Activated CD8-positive, alpha-beta T cell treated with anti-CD3 and anti-CD28 coated beads for 36 hours (primary cell): Measurements from ENCODE around the gene WLS. TPM values are rescaled to one million over a fixed set of nuclear protein-coding genes. Genes with fewer than 3 reads are reported as not detected.

Experiments used
- ATAC-seq: fragments of 200-7000 bp; cut with Tn5 transposase; one replicate; pipeline ENCODE4 v1.10.0; 2021; ENCODE audit warnings: mild to moderate bottlenecking, moderate library complexity
- CTCF ChIA-PET: fragments of 350-600 bp; sonication (Branson Sonifier 250); formaldehyde crosslinking; loops from one replicate; lab custom pipeline; 2021; ENCODE audit warnings: antibody characterized with exemption; lab: Charles Lee
- POLR2A ChIA-PET: fragments of 350-600 bp; sonication (Branson Sonifier 250); formaldehyde crosslinking; loops from one replicate; lab custom pipeline; 2021; ENCODE audit warnings: antibody characterized with exemption; lab: Charles Lee
- DNase-seq: peaks from one replicate; pipeline ENCODE4 v3.0.0-alpha.2; 2020
- H3K27ac Mint-ChIP-seq: one replicate; pipeline ENCODE4 v1.8.0; 2021; ENCODE audit warnings: mild to moderate bottlenecking, mixed read lengths
- H3K27me3 Mint-ChIP-seq: one replicate; pipeline ENCODE4 v1.8.0; 2021; ENCODE audit warnings: mixed read lengths
- H3K36me3 Mint-ChIP-seq: one replicate; pipeline ENCODE4 v1.8.0; 2021; ENCODE audit warnings: low read depth, mixed read lengths
- H3K4me1 Mint-ChIP-seq: one replicate; pipeline ENCODE4 v1.8.0; 2021; ENCODE audit warnings: low read depth, mixed read lengths
- H3K4me3 Mint-ChIP-seq: one replicate; pipeline ENCODE4 v1.8.0; 2021; ENCODE audit warnings: mild to moderate bottlenecking, moderate library complexity, mixed read lengths
- H3K9me3 Mint-ChIP-seq: one replicate; pipeline ENCODE4 v1.8.0; 2021; ENCODE audit warnings: mixed read lengths
- intact Hi-C: fragments of 100-400 bp; cut with micrococcal nuclease; formaldehyde crosslinking; loops from one replicate; pipeline ENCODE4 v1.10.0; 2022
- total RNA-seq, 2 experiments: library from RNA; stranded (reverse); gene quantifications; one replicate each; pipeline ENCODE4 v1.2.3, GENCODE V29; 2021
- TF ChIP-seq, protein P1 (sequence below): fragments of 200-600 bp; IDR thresholded peaks from one replicate; pipeline ENCODE4 v1.8.0; 2022; ENCODE audit warnings: antibody characterized with exemption, mild to moderate bottlenecking

WLS gene
- total RNA-seq, 2 experiments from 2014 or later = not detected

DNA sequence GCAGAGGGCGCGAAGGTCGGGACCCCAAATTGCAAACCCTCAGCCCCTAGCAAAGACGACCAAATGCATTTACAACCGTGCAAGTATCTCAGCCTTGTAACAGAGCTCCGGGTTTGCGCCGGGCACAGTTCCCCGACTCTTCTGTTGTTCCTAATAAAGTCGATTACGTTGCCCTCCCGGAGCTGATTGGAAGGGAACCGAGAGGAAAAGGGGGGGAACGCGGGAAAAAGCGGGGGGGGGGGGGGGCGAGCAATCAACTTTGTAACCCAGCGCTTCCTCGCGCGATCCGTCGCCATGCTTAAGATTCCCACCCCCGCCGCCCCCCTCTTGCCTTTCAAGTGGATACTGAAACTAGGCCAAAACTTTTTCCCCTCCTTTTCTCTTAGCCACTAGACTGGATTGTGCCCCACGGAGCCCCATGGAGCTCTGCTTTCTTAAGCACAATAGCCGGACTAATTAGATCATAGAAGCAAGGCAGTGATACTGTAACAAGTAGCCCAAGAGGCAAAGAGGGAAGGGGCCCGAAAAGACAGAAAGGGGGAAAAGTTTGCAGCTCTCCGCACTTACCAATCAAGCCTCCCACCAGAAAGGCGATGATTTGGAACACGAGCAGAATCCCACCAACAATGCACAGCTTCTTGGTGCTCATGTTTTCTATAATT lies 565 bp downstream of the WLS start:
- Mint-ChIP-seq H3K36me3 (no peaks in the 10 kb centered on the region), H3K4me1 (peaks cover 11% of the 10 kb centered on the region), H3K27ac (no peak overlapping the region), H3K27me3 (peaks cover 57% of the 10 kb centered on the region), H3K4me3 (no peak overlapping the region), H3K9me3 (no peaks in the 10 kb centered on the region)
- ChIA-PET POLR2A (interaction anchor here (0.6 kb wide), 2 partner anchors 265 to 659 kb away, joined by 4 to 5 read pairs; no protein-coding TSS in a partner anchor), CTCF (no interaction called here)
- DNase-seq (no peak), ATAC-seq (no peak)
- intact Hi-C loops = no loop called here
- TF ChIP-seq, protein P1, sequence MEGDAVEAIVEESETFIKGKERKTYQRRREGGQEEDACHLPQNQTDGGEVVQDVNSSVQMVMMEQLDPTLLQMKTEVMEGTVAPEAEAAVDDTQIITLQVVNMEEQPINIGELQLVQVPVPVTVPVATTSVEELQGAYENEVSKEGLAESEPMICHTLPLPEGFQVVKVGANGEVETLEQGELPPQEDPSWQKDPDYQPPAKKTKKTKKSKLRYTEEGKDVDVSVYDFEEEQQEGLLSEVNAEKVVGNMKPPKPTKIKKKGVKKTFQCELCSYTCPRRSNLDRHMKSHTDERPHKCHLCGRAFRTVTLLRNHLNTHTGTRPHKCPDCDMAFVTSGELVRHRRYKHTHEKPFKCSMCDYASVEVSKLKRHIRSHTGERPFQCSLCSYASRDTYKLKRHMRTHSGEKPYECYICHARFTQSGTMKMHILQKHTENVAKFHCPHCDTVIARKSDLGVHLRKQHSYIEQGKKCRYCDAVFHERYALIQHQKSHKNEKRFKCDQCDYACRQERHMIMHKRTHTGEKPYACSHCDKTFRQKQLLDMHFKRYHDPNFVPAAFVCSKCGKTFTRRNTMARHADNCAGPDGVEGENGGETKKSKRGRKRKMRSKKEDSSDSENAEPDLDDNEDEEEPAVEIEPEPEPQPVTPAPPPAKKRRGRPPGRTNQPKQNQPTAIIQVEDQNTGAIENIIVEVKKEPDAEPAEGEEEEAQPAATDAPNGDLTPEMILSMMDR = no peak

DNA sequence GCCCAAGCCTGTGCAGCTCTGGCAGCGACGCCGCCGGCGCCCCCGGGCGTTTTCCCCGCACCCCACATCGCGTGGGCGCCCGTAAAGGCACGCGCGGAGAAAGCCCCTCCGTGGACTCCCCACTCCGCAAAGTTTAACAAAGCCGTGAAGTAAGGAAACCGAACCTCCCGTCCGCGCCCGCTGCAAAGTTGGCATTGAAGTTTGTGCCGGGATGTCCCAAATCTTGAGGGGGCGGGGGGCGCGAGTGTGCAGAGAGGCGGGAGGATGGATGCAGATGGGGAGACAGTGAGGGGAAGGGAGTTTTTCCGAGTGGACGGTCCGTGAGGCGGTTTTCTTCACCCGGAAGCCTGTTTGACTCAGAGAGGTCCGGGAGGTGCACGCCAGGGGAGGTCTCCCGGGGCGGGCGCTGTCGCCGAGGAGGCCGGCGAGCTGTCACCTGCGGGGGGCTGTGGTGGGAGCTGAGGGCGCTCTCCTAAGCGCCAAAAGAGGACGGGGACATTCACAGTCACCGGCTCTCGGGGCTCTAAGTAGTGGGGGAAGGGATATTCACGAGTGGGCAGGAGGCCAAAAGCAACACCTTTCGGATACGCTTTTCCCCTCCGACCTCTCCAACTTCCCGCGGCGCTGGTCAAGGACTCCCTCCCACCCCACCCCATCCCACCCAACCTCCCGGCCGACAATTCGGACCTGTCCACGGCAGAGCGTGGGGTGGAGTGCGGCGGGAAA lies 1.3 kb downstream of the WLS start:
- H3K27me3 Mint-ChIP-seq = peaks cover 60% of the 10 kb centered on the region
- H3K27ac Mint-ChIP-seq = no peak overlapping the region
- no peaks in the 10 kb centered on the region for H3K9me3 Mint-ChIP-seq
- intact Hi-C loops = no loop called here
- no peak for ATAC-seq
- ChIA-PET CTCF (no interaction called here), POLR2A (interaction anchor here (0.6 kb wide), 1 partner anchor 266 kb away, joined by 4 read pairs; no protein-coding TSS in a partner anchor)
- peaks cover 11% of the 10 kb centered on the region for H3K4me1 Mint-ChIP-seq
- H3K4me3 Mint-ChIP-seq = no peak overlapping the region
- no peak for DNase-seq
- H3K36me3 Mint-ChIP-seq = no peaks in the 10 kb centered on the region
- TF ChIP-seq, protein P1 = no peak

DNA sequence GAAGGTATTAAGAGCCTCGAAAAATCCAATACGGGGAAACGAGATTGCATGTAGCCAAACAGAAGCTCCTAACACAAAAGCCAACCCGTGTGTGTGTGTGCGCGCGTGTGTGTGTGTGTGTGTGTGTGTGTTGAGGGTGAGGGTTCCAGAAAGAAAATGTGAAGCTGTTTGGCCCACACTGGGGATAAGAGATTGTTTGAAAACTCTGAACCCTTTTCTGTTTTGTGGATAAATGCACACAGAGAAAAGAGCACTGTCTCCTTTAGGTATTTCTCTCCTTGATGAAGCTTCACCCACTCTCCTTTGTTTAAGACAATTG lies 1.9 kb downstream of the WLS start:
- H3K36me3 Mint-ChIP-seq = no peaks in the 10 kb centered on the region
- peaks cover 63% of the 10 kb centered on the region for H3K27me3 Mint-ChIP-seq
- ATAC-seq (no peak), DNase-seq (no peak)
- TF ChIP-seq, protein P1 = no peak
- POLR2A ChIA-PET = no interaction called here
- peaks cover 11% of the 10 kb centered on the region for H3K4me1 Mint-ChIP-seq
- intact Hi-C loops = no loop called here
- CTCF ChIA-PET = no interaction called here
- no peak overlapping the region for H3K4me3 Mint-ChIP-seq
- H3K9me3 Mint-ChIP-seq = no peaks in the 10 kb centered on the region
- H3K27ac Mint-ChIP-seq = no peak overlapping the region

DNA sequence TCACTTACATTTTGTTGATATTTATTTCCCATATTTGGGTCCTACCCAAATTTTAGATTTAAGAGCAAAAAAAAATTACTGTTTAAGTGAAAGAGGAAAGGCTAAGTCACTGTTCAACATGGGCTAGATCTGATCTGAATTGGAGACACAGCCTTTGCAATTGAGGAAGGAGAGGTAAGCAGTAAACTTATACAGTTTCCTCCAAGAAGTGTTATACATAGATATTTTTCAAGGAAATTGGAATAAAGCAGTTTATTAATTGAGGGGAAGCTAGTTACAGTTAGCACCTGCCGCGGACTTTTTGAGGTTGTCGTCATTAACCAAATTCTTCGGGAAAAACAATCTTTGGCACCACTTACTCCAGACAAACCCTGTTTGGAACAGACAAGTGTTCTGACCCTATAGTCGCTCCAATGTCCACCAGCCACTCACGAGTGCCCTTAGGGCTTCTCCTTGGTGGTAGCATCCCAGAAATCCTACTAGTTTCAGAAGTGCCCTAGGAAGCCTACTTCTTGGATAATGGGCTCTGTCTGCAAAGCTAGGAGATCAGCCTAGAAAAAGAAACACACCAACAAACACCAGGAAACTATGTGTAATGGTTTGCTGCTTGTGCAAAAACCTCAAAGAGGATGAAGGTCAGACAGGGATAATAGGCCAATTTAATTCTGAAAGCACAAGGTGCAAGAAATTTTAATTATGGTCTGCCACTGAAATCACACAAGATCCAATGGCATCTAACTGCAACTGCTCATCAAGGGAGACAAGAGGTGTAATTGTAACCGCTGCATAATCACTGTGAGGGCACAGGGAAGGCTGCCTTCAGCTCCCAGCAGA lies 2.5 kb downstream of the WLS start:
- ATAC-seq = no peak
- no peaks in the 10 kb centered on the region for H3K9me3 Mint-ChIP-seq
- H3K27me3 Mint-ChIP-seq = peaks cover 60% of the 10 kb centered on the region
- POLR2A ChIA-PET = no interaction called here
- TF ChIP-seq, protein P1 = no peak
- CTCF ChIA-PET = no interaction called here
- no peak overlapping the region for H3K27ac Mint-ChIP-seq
- intact Hi-C loops = no loop called here
- no peak for DNase-seq
- no peaks in the 10 kb centered on the region for H3K36me3 Mint-ChIP-seq
- peaks cover 11% of the 10 kb centered on the region for H3K4me1 Mint-ChIP-seq
- H3K4me3 Mint-ChIP-seq = no peak overlapping the region
